Upper lobe of left lung (tissue), 6 donors: ENCODE measurements around the gene PRH2. TPM values are rescaled to one million over a fixed set of nuclear protein-coding genes. Genes with fewer than 3 reads are reported as not detected.

Source experiments
- ATAC-seq, 2 donors: fragments of 200-7000 bp; cut with Tn5 transposase; one replicate each; pipeline ENCODE4 v1.9.1; 2022; ENCODE audit warnings: mild to moderate bottlenecking in 2 of 2, moderate library complexity in 2 of 2; ENCODE audit not compliant: low FRiP score in 2 of 2
- DNase-seq, 2 donors: peaks; one replicate each; pipeline ENCODE4 v3.0.0-alpha.2; 2019 to 2020
- H3K27ac ChIP-seq, 4 donors: fragments of 200-600 bp; sonication (generic); one replicate each; pipeline ENCODE4 v1.5.1; 2016 to 2019
- H3K27me3 ChIP-seq, 4 donors: fragments of 200-600 bp; sonication (generic); one replicate each; pipeline ENCODE4 v1.5.1; 2017 to 2019
- H3K36me3 ChIP-seq, 4 donors: fragments of 200-600 bp; sonication (generic); one replicate each; pipeline ENCODE4 v1.5.1; 2016 to 2019
- H3K4me1 ChIP-seq, 4 donors: fragments of 200-600 bp; sonication (generic); one replicate each; pipeline ENCODE4 v1.5.1; 2018 to 2019
- H3K4me3 ChIP-seq, 4 donors: fragments of 200-600 bp; sonication (generic); one replicate each; pipeline ENCODE4 v1.5.1; 2017 to 2019; ENCODE audit warnings: mild to moderate bottlenecking in 2 of 4, moderate library complexity in 1 of 4
- H3K9me3 ChIP-seq, 4 donors: fragments of 200-600 bp; sonication (generic); one replicate each; pipeline ENCODE4 v1.5.1; 2018 to 2019
- CTCF ChIP-seq, 6 experiments: fragments of 450-650 bp in 4 of 6; fragments of 200-600 bp in 2 of 6; sonication (generic) in 2 of 6; IDR thresholded peaks; one replicate each; pipeline ENCODE4 v1.5.1; 2016 to 2019; ENCODE audit warnings: antibody characterized with exemption in 6 of 6
- EP300 ChIP-seq, 4 donors: sonication (generic); formaldehyde crosslinking; IDR thresholded peaks; one replicate each; pipeline ENCODE4 v1.5.1; 2017; ENCODE audit warnings: antibody characterized with exemption in 4 of 4, control low read depth in 2 of 4
- POLR2A ChIP-seq, 4 donors: fragments of 450-650 bp; IDR thresholded peaks; one replicate each; pipeline ENCODE4 v1.5.1; 2016 to 2017; ENCODE audit warnings: antibody characterized with exemption in 4 of 4, mild to moderate bottlenecking in 2 of 4
- POLR2AphosphoS5 ChIP-seq, 2 donors: sonication (generic); formaldehyde crosslinking; IDR thresholded peaks; one replicate each; pipeline ENCODE4 v1.5.1; 2017; ENCODE audit warnings: antibody characterized with exemption in 2 of 2
- WGBS, 2 donors: methylation state at CpG; one replicate each; pipeline ENCODE4 v1.1.5; 2017 to 2018; 5-methylcytosine and 5-hydroxymethylcytosine counted together
- total RNA-seq, 6 donors: library from RNA; depleted of rRNA in 4 of 6; stranded (reverse); fragments of >200 nt in 4 of 6; gene quantifications; one replicate each; pipeline versions ENCODE4 v1.1.0 to v1.2.1, GENCODE V29; 2016 to 2021
- donor health status: DM: no; HTN: no; CAD: no; lungs with moderate emphysema.
- donor health status: DM: no; HTN: yes; CAD: no; lungs with severe emphysema.

PRH2 gene
- total RNA-seq, 6 donors from 2014 or later, result 0.63 TPM; not detected in 5

DNA sequence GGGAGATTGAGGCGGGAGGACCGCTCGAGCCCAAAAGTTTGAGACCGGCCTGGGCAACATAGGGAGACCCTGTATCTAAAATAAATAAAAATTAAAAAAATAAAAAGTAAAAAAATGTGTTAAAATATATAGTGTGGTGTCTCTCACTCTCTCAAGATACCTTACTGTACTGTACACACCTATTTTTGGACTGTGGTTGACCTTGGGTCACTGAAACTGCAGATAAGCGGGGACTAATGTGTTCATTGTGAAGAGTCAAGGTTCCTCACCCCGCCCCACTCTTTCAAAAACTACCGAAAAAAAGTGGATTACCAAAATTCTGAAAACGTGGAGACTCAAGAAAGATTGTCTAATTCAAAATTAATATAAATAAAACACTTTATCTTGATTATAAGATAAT, 18.7 kb upstream of the PRH2 start:
- ATAC-seq (no peak), DNase-seq (no peak)
- H3K9me3 ChIP-seq, result peaks cover 0 to 3% (median 0%) of the 10 kb centered on the region in 4 donors
- no peak overlapping the region for H3K27ac ChIP-seq
- peaks cover 0 to 1% (median 0%) of the 10 kb centered on the region in 4 donors for H3K36me3 ChIP-seq
- no peaks in the 10 kb centered on the region for H3K4me1 ChIP-seq
- no peak for TF ChIP-seq POLR2A (IDR thresholded peaks at IDR 0.05)
- TF ChIP-seq POLR2AphosphoS5 (IDR thresholded peaks at IDR 0.05), result no peak
- TF ChIP-seq EP300 (IDR thresholded peaks at IDR 0.05), result no peak
- WGBS, 2 donors, result 83 to 89% methylated on average over 8 of the region's 8 CpGs
- no peak overlapping the region for H3K4me3 ChIP-seq
- H3K27me3 ChIP-seq, result no peaks in the 10 kb centered on the region

GRCh38 chr12:10919809-10920208, 9.2 kb upstream of the PRH2 start:
- Histone ChIP-seq H3K4me1 (no peaks in the 10 kb centered on the region), H3K9me3 (no peaks in the 10 kb centered on the region), H3K27me3 (no peaks in the 10 kb centered on the region), H3K36me3 (no peaks in the 10 kb centered on the region), H3K4me3 (no peak overlapping the region), H3K27ac (no peak overlapping the region)
- 87 to 94% methylated on average over 1 of the region's 1 CpG for WGBS, 2 donors
- ATAC-seq (no peak), DNase-seq (no peak)
- TF ChIP-seq POLR2A (IDR thresholded peaks at IDR 0.05), result no peak
- no peak for TF ChIP-seq EP300 (IDR thresholded peaks at IDR 0.05)
- no peak for TF ChIP-seq CTCF (IDR thresholded peaks at IDR 0.05)
- no peak for TF ChIP-seq POLR2AphosphoS5 (IDR thresholded peaks at IDR 0.05)

- WGBS, 2 donors, result 94 to 95% methylated on average over 5 of the region's 5 CpGs
- TF ChIP-seq POLR2A (IDR thresholded peaks at IDR 0.05), result no peak
- Histone ChIP-seq H3K4me3 (no peak overlapping the region), H3K27me3 (no peaks in the 10 kb centered on the region), H3K36me3 (no peaks in the 10 kb centered on the region), H3K4me1 (no peaks in the 10 kb centered on the region), H3K27ac (no peak overlapping the region), H3K9me3 (no peaks in the 10 kb centered on the region)
- ATAC-seq (no peak), DNase-seq (no peak)
These were observed 2.8 kb upstream of the PRH2 start for GRCh38 chr12:10926269-10926668.

GRCh38 chr12:10936506-10936905, 7.5 kb downstream of the PRH2 start:
- WGBS, 2 donors, result 82 to 94% methylated on average over 1 of the region's 1 CpG
- ATAC-seq, result no peak
- TF ChIP-seq POLR2A (IDR thresholded peaks at IDR 0.05), result no peak
- no peak for TF ChIP-seq POLR2AphosphoS5 (IDR thresholded peaks at IDR 0.05)

GRCh38 chr12:10939163-10939562, 10.1 kb downstream of the PRH2 start, which contains the start of gene TAS2R14:
TAS2R14 (minus strand) TSS chr12:10939263; CDS start chr12:10939207, 56 bp downstream.
- H3K27me3 ChIP-seq, result no peaks in the 10 kb centered on the region
- H3K4me3 ChIP-seq, result no peak within 1 kb of the TSS
- no peaks in the 10 kb centered on the region for H3K36me3 ChIP-seq
- TF ChIP-seq EP300 (IDR thresholded peaks at IDR 0.05), result no peak
- no peak for TF ChIP-seq POLR2AphosphoS5 (IDR thresholded peaks at IDR 0.05)
- no peak for TF ChIP-seq CTCF (IDR thresholded peaks at IDR 0.05)
- no peak for TF ChIP-seq POLR2A (IDR thresholded peaks at IDR 0.05)
- H3K27ac ChIP-seq, result no peak within 1 kb of the TSS
- 87 to 96% methylated on average over 1 of the region's 1 CpG for WGBS, 2 donors
- H3K9me3 ChIP-seq, result no peaks in the 10 kb centered on the region
- no peak for DNase-seq
- no peak for ATAC-seq
- no peaks in the 10 kb centered on the region for H3K4me1 ChIP-seq

More at GRCh38 chr12:10936506-10936905, 7.5 kb downstream of the PRH2 start:
- no peak overlapping the region for H3K4me3 ChIP-seq
- H3K27me3 ChIP-seq, result no peaks in the 10 kb centered on the region
- H3K4me1 ChIP-seq, result no peaks in the 10 kb centered on the region
- H3K9me3 ChIP-seq, result no peaks in the 10 kb centered on the region
- H3K36me3 ChIP-seq, result no peaks in the 10 kb centered on the region
- H3K27ac ChIP-seq, result no peak overlapping the region
- DNase-seq, result no peak

DNA sequence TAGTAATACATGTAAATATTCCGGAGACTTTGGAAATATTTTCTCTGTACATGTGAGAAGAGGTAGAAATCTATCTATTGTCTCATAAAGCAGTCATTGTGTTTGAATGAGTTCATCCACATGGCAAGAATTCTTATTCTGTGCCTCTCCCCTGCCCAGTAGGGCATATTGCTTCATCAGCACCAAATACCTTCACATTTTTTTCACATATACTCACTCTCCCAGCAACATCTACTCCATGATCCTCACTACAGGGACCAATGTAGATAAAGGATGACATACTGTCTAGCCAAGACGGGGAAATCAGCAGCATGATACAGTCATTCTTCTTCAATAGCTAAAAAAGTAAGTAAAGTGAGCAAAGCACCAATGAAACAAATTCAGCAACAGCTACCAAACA, 11.4 kb downstream of the PRH2 start:
- WGBS, 2 donors, result 93 to 95% methylated on average over 2 of the region's 2 CpGs
- no peak for ATAC-seq
- Histone ChIP-seq H3K4me3 (no peak overlapping the region), H3K27ac (no peak overlapping the region), H3K36me3 (no peaks in the 10 kb centered on the region), H3K4me1 (no peaks in the 10 kb centered on the region), H3K27me3 (no peaks in the 10 kb centered on the region), H3K9me3 (no peaks in the 10 kb centered on the region)
- no peak for DNase-seq
- no peak for TF ChIP-seq CTCF (IDR thresholded peaks at IDR 0.05)
- no peak for TF ChIP-seq POLR2AphosphoS5 (IDR thresholded peaks at IDR 0.05)
- no peak for TF ChIP-seq POLR2A (IDR thresholded peaks at IDR 0.05)
- TF ChIP-seq EP300 (IDR thresholded peaks at IDR 0.05), result no peak
